Suprapubic skin (tissue), 4 donors: Measurements from ENCODE around the gene SLC6A13. TPM values are rescaled to one million over a fixed set of nuclear protein-coding genes. Genes with fewer than 3 reads are reported as not detected.

Experiments
- DNase-seq, 2 donors: peaks; one replicate each; pipeline ENCODE4 v3.0.0-alpha.2; 2019; ENCODE audit warnings: low spot score in 2 of 2
- H3K27ac ChIP-seq: fragments of 200-600 bp; sonication (generic); one replicate; pipeline ENCODE4 v1.5.1; 2019
- H3K27me3 ChIP-seq: fragments of 200-600 bp; sonication (generic); one replicate; pipeline ENCODE4 v1.5.1; 2019
- H3K36me3 ChIP-seq: fragments of 200-600 bp; sonication (generic); one replicate; pipeline ENCODE4 v1.5.1; 2019
- H3K4me1 ChIP-seq: fragments of 200-600 bp; sonication (generic); one replicate; pipeline ENCODE4 v1.5.1; 2019
- H3K4me3 ChIP-seq: fragments of 200-600 bp; sonication (generic); one replicate; pipeline ENCODE4 v1.5.1; 2019; ENCODE audit warnings: mild to moderate bottlenecking
- H3K9me3 ChIP-seq: fragments of 200-600 bp; sonication (generic); one replicate; pipeline ENCODE4 v1.5.1; 2019
- EP300 ChIP-seq: sonication (generic); formaldehyde crosslinking; IDR thresholded peaks from one replicate; pipeline ENCODE4 v1.6.1; 2017; ENCODE audit warnings: antibody characterized with exemption
- POLR2A ChIP-seq, 2 donors: fragments of 450-650 bp; IDR thresholded peaks; one replicate each; pipeline ENCODE4 v1.6.1; 2017; ENCODE audit warnings: antibody characterized with exemption in 2 of 2, mild to moderate bottlenecking in 2 of 2, moderate library complexity in 2 of 2
- POLR2AphosphoS5 ChIP-seq, 3 donors: sonication (generic); formaldehyde crosslinking; IDR thresholded peaks; one replicate each; pipeline ENCODE4 v1.6.1; 2017; ENCODE audit warnings: antibody characterized with exemption in 3 of 3
- WGBS: methylation state at CpG from one replicate; pipeline ENCODE4 v1.1.5; 2018; 5-methylcytosine and 5-hydroxymethylcytosine counted together
- total RNA-seq, 4 donors: library from RNA; depleted of rRNA; stranded (reverse); fragments of >200 nt; gene quantifications; one replicate each; pipeline ENCODE4 v1.1.0, GENCODE V29; 2016
- TF ChIP-seq, protein P1 (sequence below), 2 donors: fragments of 200-600 bp in 1 of 2; fragments of 450-650 bp in 1 of 2; sonication (generic) in 1 of 2; IDR thresholded peaks; one replicate each; pipeline ENCODE4 v1.5.1; 2016 to 2019; ENCODE audit warnings: antibody characterized with exemption in 2 of 2, mild to moderate bottlenecking in 1 of 2, moderate library complexity in 1 of 2

Gene SLC6A13
- total RNA-seq, 4 donors from 2014 or later, result not detected

DNA sequence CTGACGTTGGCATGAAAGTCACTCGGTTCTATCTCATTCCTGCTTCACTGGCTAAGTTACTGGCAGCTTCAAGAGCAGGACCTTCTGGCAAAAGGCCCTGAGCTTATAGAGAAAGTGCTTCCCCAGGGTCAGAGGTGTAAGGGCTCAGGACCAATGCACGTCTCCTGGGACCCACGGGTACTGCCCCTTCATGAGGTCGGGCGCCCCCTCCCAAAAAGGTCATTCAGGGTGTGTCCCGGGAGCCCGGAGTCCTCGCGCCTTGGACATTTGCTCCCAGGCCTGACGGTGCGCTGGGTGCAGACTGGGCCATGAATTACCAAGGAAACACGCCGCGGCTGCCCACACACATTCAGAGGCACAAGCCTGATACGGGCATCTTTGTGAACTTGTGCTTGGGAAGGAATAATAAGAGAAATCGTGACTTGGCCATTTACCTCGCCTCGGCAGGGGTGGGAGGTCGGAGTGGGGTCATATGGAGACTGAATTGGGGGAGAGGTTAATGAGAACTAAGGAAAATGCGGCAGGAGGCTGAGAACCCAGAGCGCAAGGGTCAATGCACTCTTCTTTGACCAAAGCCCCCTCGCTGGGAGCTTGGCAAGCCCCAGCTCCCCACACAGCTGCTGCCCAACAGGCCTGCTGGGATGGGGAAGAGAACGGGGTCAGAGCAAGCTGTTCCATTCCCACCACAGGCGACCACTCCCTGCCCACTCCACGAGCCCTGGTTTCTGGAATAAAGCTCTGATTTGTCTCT, 33.0 kb downstream of the SLC6A13 start:
- no peaks in the 10 kb centered on the region for H3K4me1 ChIP-seq
- TF ChIP-seq POLR2A (IDR thresholded peaks at IDR 0.05) (no peak), POLR2AphosphoS5 (IDR thresholded peaks at IDR 0.05) (no peak)
- no peaks in the 10 kb centered on the region for H3K9me3 ChIP-seq
- no peaks in the 10 kb centered on the region for H3K36me3 ChIP-seq
- H3K27ac ChIP-seq, result no peak overlapping the region
- H3K27me3 ChIP-seq, result peaks cover 23% of the 10 kb centered on the region
- WGBS, result 71% methylated on average over 24 of the region's 26 CpGs
- peak in 1 of 2 donors; percentile 57 for DNase-seq
- H3K4me3 ChIP-seq, result no peak overlapping the region

DNA sequence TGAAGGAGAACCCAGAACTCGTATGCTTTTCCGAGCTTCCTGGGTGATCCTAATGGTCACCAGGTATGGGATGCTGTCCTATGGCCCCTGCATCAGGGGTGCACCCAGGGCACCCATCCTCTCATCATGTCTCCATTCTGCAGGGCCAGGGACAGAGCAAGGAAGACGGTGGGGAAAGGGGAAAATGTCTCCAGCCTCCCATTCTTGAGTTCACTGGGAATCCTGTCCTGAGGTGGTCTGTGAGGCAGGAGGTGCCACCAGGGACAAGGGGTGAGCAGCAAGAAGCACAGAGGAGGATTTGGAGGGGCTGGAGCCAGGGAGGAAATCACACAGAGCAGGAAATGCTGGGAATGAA, 33.8 kb downstream of the SLC6A13 start:
- TF ChIP-seq EP300 (no peak), POLR2AphosphoS5 (IDR thresholded peaks at IDR 0.05) (no peak), POLR2A (IDR thresholded peaks at IDR 0.05) (no peak)
- TF ChIP-seq, protein P1, sequence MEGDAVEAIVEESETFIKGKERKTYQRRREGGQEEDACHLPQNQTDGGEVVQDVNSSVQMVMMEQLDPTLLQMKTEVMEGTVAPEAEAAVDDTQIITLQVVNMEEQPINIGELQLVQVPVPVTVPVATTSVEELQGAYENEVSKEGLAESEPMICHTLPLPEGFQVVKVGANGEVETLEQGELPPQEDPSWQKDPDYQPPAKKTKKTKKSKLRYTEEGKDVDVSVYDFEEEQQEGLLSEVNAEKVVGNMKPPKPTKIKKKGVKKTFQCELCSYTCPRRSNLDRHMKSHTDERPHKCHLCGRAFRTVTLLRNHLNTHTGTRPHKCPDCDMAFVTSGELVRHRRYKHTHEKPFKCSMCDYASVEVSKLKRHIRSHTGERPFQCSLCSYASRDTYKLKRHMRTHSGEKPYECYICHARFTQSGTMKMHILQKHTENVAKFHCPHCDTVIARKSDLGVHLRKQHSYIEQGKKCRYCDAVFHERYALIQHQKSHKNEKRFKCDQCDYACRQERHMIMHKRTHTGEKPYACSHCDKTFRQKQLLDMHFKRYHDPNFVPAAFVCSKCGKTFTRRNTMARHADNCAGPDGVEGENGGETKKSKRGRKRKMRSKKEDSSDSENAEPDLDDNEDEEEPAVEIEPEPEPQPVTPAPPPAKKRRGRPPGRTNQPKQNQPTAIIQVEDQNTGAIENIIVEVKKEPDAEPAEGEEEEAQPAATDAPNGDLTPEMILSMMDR (IDR thresholded peaks at IDR 0.05), result no peak
- no peak overlapping the region for H3K27ac ChIP-seq
- H3K4me3 ChIP-seq, result no peak overlapping the region
- H3K27me3 ChIP-seq, result peaks cover 23% of the 10 kb centered on the region
- no peaks in the 10 kb centered on the region for H3K4me1 ChIP-seq
- H3K9me3 ChIP-seq, result no peaks in the 10 kb centered on the region
- H3K36me3 ChIP-seq, result no peaks in the 10 kb centered on the region
- no peak for DNase-seq
- 96% methylated on average over 3 of the region's 3 CpGs for WGBS

DNA sequence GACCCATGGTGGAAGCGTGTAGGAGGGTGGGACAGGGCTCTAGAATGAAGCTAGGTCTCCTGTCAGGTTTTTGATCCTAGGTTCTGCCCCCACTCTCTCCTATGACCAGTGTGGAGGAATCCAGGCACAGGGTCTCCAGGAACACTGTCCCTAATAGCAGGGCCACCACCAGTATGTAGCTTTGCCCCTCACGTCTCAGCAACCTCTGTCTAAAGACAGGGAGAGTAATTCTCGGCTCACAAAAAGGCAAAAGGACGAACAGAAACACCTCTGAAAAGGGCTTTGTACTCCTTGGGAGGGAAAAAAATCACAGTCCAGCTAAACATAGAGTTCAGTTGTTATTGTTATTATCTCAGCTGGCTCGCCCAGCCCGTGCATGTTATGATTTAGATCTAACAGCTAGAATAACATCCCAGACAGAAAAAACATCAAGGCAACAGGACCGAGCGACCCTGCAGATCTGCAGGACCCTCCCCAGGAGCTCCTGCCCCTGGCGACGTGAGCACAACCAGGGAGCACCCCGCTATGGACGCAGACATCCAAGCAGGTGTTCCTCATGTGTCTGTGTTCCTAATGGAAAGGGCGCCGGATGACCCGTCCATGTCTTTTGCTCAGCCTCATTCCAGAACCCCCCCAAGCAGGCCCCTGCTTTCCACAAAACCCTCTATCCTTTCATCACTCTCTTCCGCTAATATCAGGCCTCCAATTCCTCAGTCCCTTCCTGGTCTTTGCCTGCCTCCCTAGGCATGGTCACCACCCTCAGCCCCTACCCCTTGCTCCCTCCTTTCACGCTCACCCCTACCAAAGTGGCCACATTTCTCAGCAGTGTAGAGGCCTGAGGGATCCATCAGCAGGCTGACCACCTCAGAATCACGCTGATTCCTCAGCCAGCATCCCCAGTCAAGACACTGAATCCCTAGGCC, 34.5 kb downstream of the SLC6A13 start:
- H3K9me3 ChIP-seq, result no peaks in the 10 kb centered on the region
- 80% methylated on average over 18 of the region's 18 CpGs for WGBS
- H3K4me3 ChIP-seq, result no peak overlapping the region
- DNase-seq, result peak in 1 of 2 donors; percentile 49
- TF ChIP-seq EP300, result no peak
- no peak for TF ChIP-seq POLR2A (IDR thresholded peaks at IDR 0.05)
- TF ChIP-seq, protein P1 (IDR thresholded peaks at IDR 0.05), result no peak
- no peak for TF ChIP-seq POLR2AphosphoS5 (IDR thresholded peaks at IDR 0.05)
- H3K27ac ChIP-seq, result no peak overlapping the region
- H3K4me1 ChIP-seq, result no peaks in the 10 kb centered on the region
- no peaks in the 10 kb centered on the region for H3K36me3 ChIP-seq
- peaks cover 19% of the 10 kb centered on the region for H3K27me3 ChIP-seq

DNA sequence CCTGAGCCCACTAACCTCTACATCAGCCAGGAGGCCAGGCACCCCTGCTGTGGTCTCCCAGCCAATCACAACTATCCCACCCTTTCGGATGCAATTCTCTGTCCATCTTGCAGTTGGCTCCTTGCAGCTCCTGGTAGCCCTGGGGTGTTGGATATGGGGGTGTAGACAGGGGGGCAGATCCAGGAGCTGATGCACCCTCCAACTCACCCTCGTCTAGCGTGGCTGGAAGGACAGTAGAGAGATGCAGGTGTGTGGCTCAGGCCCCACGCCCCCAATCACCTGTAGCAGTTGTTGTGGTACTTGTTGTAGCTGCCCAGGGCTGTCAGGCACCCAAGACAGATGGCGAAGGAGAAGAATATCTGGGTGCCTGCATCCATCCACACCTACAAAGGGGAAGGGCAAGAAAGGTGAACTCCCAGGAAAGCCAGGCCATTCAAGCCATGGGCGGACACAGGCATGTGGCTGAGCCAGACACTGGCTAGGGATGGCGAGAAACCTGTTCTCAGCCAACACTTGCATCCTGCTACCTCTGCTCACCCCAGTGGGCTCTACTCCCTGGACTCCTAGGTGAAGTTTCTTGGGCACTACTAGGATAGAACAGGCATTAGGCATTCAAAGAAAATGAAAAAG, 35.2 kb downstream of the SLC6A13 start:
- no peak overlapping the region for H3K27ac ChIP-seq

DNA sequence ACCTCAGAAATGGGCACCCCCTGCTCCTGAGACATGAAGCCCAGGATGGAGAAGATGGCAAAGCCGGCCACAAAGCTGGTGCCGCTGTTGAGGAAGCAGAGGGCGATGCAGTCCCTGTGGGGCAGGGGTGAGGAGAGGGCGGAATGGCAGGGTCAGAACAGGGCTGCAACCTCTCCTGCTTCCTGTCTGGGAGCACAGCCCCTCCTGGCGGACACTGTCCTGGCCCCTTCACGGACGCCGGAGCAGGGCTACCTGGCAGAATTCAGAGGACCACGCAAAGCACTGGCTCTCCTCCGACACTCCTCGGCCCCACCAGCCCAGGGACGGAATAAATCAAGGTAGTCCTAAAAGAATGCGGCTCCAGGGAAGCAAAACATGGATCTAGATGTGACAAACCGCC, 36.2 kb downstream of the SLC6A13 start:
- Histone ChIP-seq H3K27me3 (peaks cover 17% of the 10 kb centered on the region), H3K4me3 (no peak overlapping the region), H3K9me3 (no peaks in the 10 kb centered on the region), H3K27ac (no peak overlapping the region), H3K4me1 (no peaks in the 10 kb centered on the region), H3K36me3 (no peaks in the 10 kb centered on the region)
- TF ChIP-seq POLR2A (IDR thresholded peaks at IDR 0.05), result no peak
- no peak for TF ChIP-seq EP300
- TF ChIP-seq, protein P1 (IDR thresholded peaks at IDR 0.05), result no peak
- TF ChIP-seq POLR2AphosphoS5 (IDR thresholded peaks at IDR 0.05), result no peak
- DNase-seq, result peak in 1 of 2 donors; percentile 67
- WGBS, result 100% methylated on average over 3 of the region's 14 CpGs

More for the DNA sequence above, 35.2 kb downstream of the SLC6A13 start:
- no peaks in the 10 kb centered on the region for H3K36me3 ChIP-seq
- TF ChIP-seq POLR2A (IDR thresholded peaks at IDR 0.05), result no peak
- no peak for TF ChIP-seq EP300
- TF ChIP-seq POLR2AphosphoS5 (IDR thresholded peaks at IDR 0.05), result no peak
- TF ChIP-seq, protein P1 (IDR thresholded peaks at IDR 0.05), result no peak
- H3K4me1 ChIP-seq, result no peaks in the 10 kb centered on the region
- no peaks in the 10 kb centered on the region for H3K9me3 ChIP-seq
- peak in 1 of 2 donors; percentile 61 for DNase-seq
- 93% methylated on average over 5 of the region's 7 CpGs for WGBS
- H3K27me3 ChIP-seq, result peaks cover 17% of the 10 kb centered on the region
- no peak overlapping the region for H3K4me3 ChIP-seq
